Loucy (cell line): Measurements from ENCODE around the gene DUSP7.

Experiments used
- H2AFZ ChIP-seq: fragments of 200-600 bp; sonication (generic); 2 replicates; pipeline ENCODE4 v1.6.0; 2016; ENCODE audit warnings: antibody characterized with exemption, mild to moderate bottlenecking, low read length, moderate library complexity
- H3F3A ChIP-seq: fragments of 200-600 bp; 2 replicates; pipeline ENCODE4 v1.6.0; 2016; ENCODE audit warnings: antibody characterized with exemption, low read depth, mild to moderate bottlenecking
- H3K27me3 ChIP-seq: fragments of 200-600 bp; sonication (generic); 2 replicates; pipeline ENCODE4 v1.6.1; 2014; ENCODE audit warnings: low read length, mild to moderate bottlenecking; ENCODE audit not compliant: insufficient read depth, poor library complexity, severe bottlenecking
- H3K36me3 ChIP-seq: fragments of 200-600 bp; sonication (generic); 2 replicates; pipeline ENCODE4 v1.6.1; 2016; ENCODE audit warnings: low read length; ENCODE audit not compliant: insufficient read depth
- H3K4me1 ChIP-seq: fragments of 200-600 bp; sonication (generic); 2 replicates; pipeline ENCODE4 v1.5.1; 2014; ENCODE audit warnings: low read length, mild to moderate bottlenecking; ENCODE audit not compliant: insufficient read depth, poor library complexity, severe bottlenecking
- H3K4me2 ChIP-seq: fragments of 200-600 bp; sonication (generic); 2 replicates; pipeline ENCODE4 v1.6.0; 2014; ENCODE audit warnings: antibody characterized with exemption, low read length, low read depth, mild to moderate bottlenecking; ENCODE audit not compliant: poor library complexity, severe bottlenecking
- H3K4me3 ChIP-seq: fragments of 200-600 bp; sonication (generic); 2 replicates; pipeline ENCODE4 v1.5.1; 2014; ENCODE audit warnings: low read length, mild to moderate bottlenecking, mixed read lengths; ENCODE audit not compliant: poor library complexity, severe bottlenecking
- H3K79me2 ChIP-seq: fragments of 200-600 bp; sonication (generic); 2 replicates; pipeline ENCODE4 v1.6.1; 2014; ENCODE audit warnings: low read length; ENCODE audit not compliant: insufficient read depth
- H3K9ac ChIP-seq: fragments of 200-600 bp; sonication (generic); 2 replicates; pipeline ENCODE4 v1.6.0; 2014; ENCODE audit warnings: mild to moderate bottlenecking, low read depth, low read length, moderate library complexity; ENCODE audit not compliant: poor library complexity, severe bottlenecking
- H3K9me2 ChIP-seq: fragments of 200-600 bp; sonication (generic); replicated peaks from 2 replicates; pipeline ENCODE4 v1.6.1; 2016; ENCODE audit warnings: low read depth, low read length, mixed read lengths
- H3K9me3 ChIP-seq: fragments of 200-600 bp; sonication (generic); 2 replicates; pipeline ENCODE4 v1.6.1; 2014; ENCODE audit warnings: mild to moderate bottlenecking, antibody characterized with exemption, low read length, low read depth; ENCODE audit not compliant: insufficient read depth
- H4K20me1 ChIP-seq: fragments of 200-600 bp; sonication (generic); 2 replicates; pipeline ENCODE4 v1.6.0; 2014; ENCODE audit warnings: antibody characterized with exemption, low read length, mild to moderate bottlenecking; ENCODE audit not compliant: insufficient read depth, poor library complexity, severe bottlenecking
- CTCF ChIP-seq: fragments of 200-600 bp; sonication (generic); conservative IDR thresholded peaks from 2 replicates; pipeline ENCODE4 v1.5.1; 2014; ENCODE audit warnings: mild to moderate bottlenecking, antibody characterized with exemption, low read length
- EZH2phosphoT487 ChIP-seq: fragments of 200-600 bp; IDR thresholded peaks from 2 replicates; pipeline ENCODE4 v1.6.1; 2018; ENCODE audit warnings: antibody characterized with exemption, mild to moderate bottlenecking, moderate library complexity, borderline replicate concordance

The DUSP7 gene

GRCh38 chr3:52050571-52050970 is 5.8 kb downstream of the DUSP7 start:
- Histone ChIP-seq H3K79me2 (peaks cover 54% of the 10 kb centered on the region), H3K36me3 (peaks cover 37% of the 10 kb centered on the region), H3K4me3 (no peak overlapping the region), H3K9me2 (no peaks in the 10 kb centered on the region), H3K4me2 (no peak overlapping the region), H3K4me1 (peaks cover 36% of the 10 kb centered on the region), H3F3A (peaks cover 5% of the 10 kb centered on the region; the same call in 1 of the 2 replicates), H2AFZ (no peak overlapping the region), H3K9me3 (no peaks in the 10 kb centered on the region), H4K20me1 (peaks cover 39% of the 10 kb centered on the region), H3K27me3 (no peaks in the 10 kb centered on the region), H3K9ac (no peak overlapping the region)
- TF ChIP-seq CTCF = no peak
- no peak for TF ChIP-seq EZH2phosphoT487

GRCh38 chr3:52049503-52049902 is 6.9 kb downstream of the DUSP7 start:
- H3K36me3 ChIP-seq = peaks cover 37% of the 10 kb centered on the region
- no peaks in the 10 kb centered on the region for H3K9me3 ChIP-seq
- no peaks in the 10 kb centered on the region for H3K9me2 ChIP-seq
- H3F3A ChIP-seq = peaks cover 5% of the 10 kb centered on the region; the same call in 1 of the 2 replicates
- TF ChIP-seq CTCF (no peak), EZH2phosphoT487 (no peak)
- no peak overlapping the region for H2AFZ ChIP-seq
- H4K20me1 ChIP-seq = peaks cover 31% of the 10 kb centered on the region
- no peak overlapping the region for H3K4me2 ChIP-seq
- H3K9ac ChIP-seq = no peak overlapping the region
- no peaks in the 10 kb centered on the region for H3K27me3 ChIP-seq
- peaks cover 33% of the 10 kb centered on the region for H3K4me1 ChIP-seq
- H3K79me2 ChIP-seq = peaks cover 43% of the 10 kb centered on the region
- H3K4me3 ChIP-seq = no peak overlapping the region

- H2AFZ ChIP-seq = no peak overlapping the region
- H3K9ac ChIP-seq = no peak overlapping the region
- H3K4me3 ChIP-seq = no peak overlapping the region
Observed at GRCh38 chr3:52047295-52047960, 8.9 kb downstream of the DUSP7 start.

More at GRCh38 chr3:52047295-52047960, 8.9 kb downstream of the DUSP7 start:
- no peaks in the 10 kb centered on the region for H3K9me2 ChIP-seq
- H3K36me3 ChIP-seq = peaks cover 37% of the 10 kb centered on the region
- no peak overlapping the region for H3K4me2 ChIP-seq
- no peaks in the 10 kb centered on the region for H3K9me3 ChIP-seq
- peaks cover 13% of the 10 kb centered on the region for H4K20me1 ChIP-seq
- H3F3A ChIP-seq = no peaks in the 10 kb centered on the region
- TF ChIP-seq CTCF (no peak), EZH2phosphoT487 (no peak)
- peaks cover 31% of the 10 kb centered on the region for H3K79me2 ChIP-seq
- H3K4me1 ChIP-seq = peaks cover 13% of the 10 kb centered on the region
- no peaks in the 10 kb centered on the region for H3K27me3 ChIP-seq
